Activated effector memory CD4-positive, alpha-beta T cell treated with Interleukin-2 at 50 U/mL for 16 hours (primary cell): Measurements from ENCODE around the gene TPST2.

Experiments used
- DNase-seq: peaks from one replicate; pipeline ENCODE4 v3.0.0-alpha.2; 2020

Gene TPST2

GRCh38 chr22:26486394-26486793 lies 103.5 kb downstream of the TPST2 start:
- DNase-seq = no peak

- DNase-seq = no peak
Measured at GRCh38 chr22:26485806-26486390, 104.0 kb downstream of the TPST2 start.

DNA sequence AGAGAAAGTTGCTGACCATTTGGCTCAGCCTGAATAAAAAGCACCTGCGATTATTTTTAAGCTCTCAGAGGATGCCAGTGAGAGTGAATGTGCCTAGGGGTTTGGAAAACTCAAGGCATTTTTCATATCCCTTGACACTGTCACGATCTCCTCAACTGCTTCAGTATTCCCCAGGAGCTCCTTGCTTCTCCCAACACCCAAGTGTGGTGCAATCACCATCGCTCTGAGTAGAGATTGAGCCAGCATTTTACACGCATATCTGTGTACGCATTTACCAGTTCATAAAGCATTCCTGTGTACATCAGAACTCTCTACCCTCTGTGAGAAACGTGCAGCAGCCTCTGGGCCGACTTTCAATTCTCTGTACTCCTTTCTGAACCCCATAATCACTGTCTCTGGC lies 104.9 kb downstream of the TPST2 start:
- DNase-seq = no peak

DNA sequence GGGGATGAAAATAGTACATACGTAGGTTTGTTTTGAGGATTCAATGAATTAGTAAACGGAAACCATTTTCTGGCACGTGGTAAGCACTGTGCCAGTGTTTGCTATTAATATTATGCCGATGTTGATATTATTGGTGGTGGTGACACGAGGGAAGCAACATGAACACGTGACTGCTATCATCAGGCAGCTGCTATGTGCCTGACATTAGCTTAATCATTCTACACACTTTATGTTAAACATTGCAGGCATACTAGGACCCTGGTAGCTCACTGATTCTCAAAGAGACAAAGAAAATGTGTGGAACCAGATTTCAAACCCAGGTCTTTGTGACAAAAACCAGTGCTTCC lies 105.6 kb downstream of the TPST2 start:
- DNase-seq = no peak

- DNase-seq = peak; percentile 90
Measured at GRCh38 chr22:26483439-26484359, 106.2 kb downstream of the TPST2 start, which contains the start of the genes HPS4 and SRRD. Gene HPS4 (minus strand): TSS chr22:26483783. CDS start chr22:26481762, 2,021 bp downstream. Gene SRRD (plus strand): TSS chr22:26483877. CDS start chr22:26483891, 14 bp downstream.

- DNase-seq = no peak
Measured at GRCh38 chr22:26483043-26483438, 106.9 kb downstream of the TPST2 start.

DNA sequence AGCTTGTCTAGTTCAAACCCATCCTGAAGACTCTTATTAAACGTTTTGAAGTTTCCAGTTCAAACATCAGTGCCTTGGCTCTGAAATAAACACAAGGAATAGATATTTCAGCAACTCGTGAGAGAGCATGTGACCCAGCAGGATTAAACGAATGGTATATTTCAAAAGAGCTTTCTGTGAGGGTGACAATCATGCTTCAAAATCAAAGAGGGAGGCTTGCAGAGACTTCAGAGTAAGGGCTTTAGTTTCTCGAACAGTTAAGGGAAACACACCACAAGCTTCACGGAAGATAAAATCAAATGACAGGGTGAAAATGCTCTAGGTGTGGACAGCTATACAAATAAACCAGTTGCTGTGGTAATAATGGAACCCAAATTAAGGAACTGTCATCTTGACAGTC lies 107.8 kb downstream of the TPST2 start:
- DNase-seq = no peak

DNA sequence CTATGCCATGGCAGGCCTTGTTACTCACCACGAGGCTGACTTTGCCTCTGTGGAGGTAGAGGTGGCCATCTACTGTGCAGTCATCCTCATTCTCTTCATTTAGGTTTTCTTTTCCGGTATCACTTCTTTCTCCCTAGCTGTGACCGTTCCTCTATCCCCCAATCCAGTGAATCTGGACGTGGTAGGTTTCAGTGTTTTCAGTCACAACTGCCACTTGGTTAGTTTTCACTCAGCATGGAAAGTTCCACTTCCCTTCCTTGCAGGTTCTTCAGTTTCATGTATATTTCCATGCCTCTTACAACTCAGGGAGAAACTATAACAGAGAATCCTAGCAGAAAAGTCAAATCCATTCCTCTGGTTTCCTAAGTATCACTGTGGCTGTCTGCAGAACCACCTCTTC lies 108.2 kb downstream of the TPST2 start:
- DNase-seq = no peak

DNA sequence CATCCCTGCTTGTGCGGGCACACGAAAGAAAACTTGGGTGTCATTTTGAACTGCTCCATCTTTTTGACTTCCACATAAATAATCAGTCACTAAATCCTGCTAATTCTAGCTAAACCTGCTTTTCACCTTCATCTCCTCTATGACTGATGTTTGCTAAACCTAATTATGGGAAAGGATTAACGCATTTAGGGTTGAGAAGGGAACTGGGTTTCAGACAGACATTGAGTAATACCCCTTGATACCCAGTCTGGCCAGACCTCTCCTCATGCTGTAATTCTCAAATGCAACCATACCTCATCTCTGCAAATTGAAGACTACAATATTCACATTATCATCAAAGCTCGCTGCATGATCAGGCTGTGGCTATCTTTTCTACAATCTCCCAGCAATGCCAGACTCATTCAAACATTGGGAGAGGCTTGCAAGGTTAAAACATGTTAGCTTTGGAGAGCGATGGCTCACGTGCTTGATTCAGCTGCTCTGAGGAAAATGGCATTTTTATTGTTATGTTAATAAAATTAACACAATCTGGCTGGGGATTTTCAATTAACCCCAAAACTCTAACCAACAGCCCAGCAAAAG lies 108.7 kb downstream of the TPST2 start:
- no peak for DNase-seq

- DNase-seq = no peak
Measured at GRCh38 chr22:26480611-26480932, 109.4 kb downstream of the TPST2 start.

DNA sequence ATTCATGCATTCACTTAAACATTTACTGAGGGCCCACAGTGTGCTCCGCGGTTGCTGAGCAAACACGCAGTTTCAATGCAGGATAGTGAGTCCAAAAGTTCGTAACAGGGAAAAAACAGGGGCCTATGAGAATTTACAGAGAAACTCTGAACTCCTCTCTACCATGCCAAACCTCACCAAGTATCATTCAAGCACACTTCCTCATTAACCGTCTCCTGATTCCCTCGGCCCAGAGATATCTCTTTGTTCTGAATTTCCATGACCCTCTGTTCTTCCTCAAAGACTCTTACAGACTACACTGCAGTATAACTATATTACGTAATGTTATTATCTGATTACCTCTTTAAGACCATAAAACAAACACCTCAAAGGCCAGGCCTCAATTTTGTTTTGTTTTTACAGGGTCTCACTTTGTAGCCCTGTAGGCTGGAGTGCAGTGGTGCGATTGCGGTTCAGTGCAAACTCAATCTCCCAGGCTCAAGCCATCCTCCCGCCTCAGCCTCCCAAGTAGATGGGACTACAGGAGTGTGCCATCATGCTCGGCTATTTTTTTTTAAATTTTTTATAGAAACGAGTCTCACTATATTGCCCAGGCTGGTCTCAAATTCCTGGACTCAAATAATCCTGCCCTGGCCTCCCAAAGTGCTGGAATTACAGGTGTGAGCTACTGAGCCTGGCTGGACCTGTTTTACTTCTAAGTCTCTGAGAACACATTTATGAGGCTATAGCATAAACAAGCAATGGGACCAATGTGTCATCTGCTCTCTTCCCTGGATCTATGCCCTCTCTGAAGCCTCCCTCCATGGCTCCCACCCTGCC lies 109.9 kb downstream of the TPST2 start:
- DNase-seq = no peak

DNA sequence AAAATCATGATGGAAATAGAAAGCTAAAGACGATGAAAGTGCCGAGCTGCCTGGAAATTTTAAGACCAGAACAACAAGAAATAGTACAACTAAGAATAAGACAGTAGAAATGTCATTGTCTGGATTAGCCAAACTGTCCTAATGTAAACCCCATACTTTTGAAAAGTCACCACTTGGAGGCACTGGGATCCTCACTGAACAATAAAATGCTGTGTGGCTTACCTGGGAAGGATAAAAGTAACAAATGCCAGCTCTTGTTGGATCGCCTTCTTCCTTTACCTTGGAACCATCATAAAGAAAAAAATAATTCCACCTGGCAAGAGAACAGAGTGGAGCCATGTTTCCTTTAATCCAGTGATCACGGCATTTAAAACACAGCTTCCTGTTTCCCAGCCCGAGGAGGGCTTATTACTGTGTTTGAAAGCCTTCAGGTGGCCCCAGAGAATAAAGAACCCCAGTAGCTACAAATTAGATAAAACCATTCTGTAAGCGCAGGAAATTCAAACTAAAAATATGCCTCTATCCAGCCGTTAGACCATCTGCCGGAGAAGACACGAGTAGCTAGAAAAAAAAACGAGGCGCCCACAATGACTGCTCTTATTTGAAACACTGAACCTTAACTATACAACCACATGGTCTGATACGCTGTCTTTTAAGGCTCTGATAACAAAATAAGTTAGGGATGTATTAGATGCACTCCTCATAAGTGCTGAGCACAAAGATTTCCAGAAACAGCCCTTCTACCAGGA lies 110.7 kb downstream of the TPST2 start:
- no peak for DNase-seq

DNA sequence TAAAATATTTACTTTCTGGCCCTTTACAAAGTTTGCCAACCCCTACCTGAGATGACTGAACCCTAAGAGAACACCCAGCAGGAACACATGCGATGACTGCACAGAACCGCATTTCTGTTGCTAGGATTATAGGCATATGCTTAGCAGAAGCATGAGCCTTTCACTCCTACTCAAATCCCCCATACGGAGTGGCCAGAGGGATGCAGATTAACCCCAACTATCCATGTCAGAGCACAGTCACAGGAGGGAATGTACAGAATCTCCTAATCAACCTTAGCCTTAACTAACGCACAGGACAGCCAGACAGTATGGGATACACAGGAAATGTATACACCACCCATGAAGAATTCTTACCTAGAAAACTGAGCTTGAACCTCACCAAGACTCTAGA lies 112.6 kb downstream of the TPST2 start:
- no peak for DNase-seq

GRCh38 chr22:26476705-26477340 lies 113.1 kb downstream of the TPST2 start:
- no peak for DNase-seq

GRCh38 chr22:26474682-26475081 lies 115.2 kb downstream of the TPST2 start:
- DNase-seq = no peak
